A549 (cell line): ENCODE data around the gene ZNF433. TPM values are rescaled to one million over a fixed set of nuclear protein-coding genes. Genes with fewer than 3 reads are reported as not detected.

Experiments
- ATAC-seq, 2 experiments: fragments of 200-7000 bp in 1 of 2; fragments of >200 bp in 1 of 2; cut with Nextera tagmentation in 1 of 2; cut with Tn5 transposase in 1 of 2; 3 replicates each; pipeline versions ENCODE4 v1.8.0 to v1.9.1; 2018 to 2020; ENCODE audit warnings: mild to moderate bottlenecking in 1 of 2, moderate library complexity in 1 of 2
- CTCF ChIA-PET: fragments of 300-600 bp; sonication (Branson Sonifier 250); formaldehyde crosslinking; extraction: SDS; loops from one replicate; lab custom pipeline; 2021; ENCODE audit warnings: antibody characterized with exemption, inconsistent platforms; lab: Yijun Ruan, JAX
- POLR2A ChIA-PET: fragments of 350-600 bp; formaldehyde crosslinking; extraction: SDS; loops from one replicate; lab custom pipeline; 2021; ENCODE audit warnings: antibody characterized with exemption, inconsistent platforms; lab: Yijun Ruan, JAX
- DNase-seq, 2 experiments: peaks; one replicate each; pipeline versions ENCODE4 v3.0.0 to v3.0.0-alpha.2; 2011 to 2016; ENCODE audit warnings: low read depth in 1 of 2, low spot score in 1 of 2
- FAIRE-seq: peaks from 2 replicates; lab custom pipeline; 2011; peaks lifted over from hg19 to GRCh38; lab: Jason Lieb, UNC
- H3K27ac ChIP-seq, 2 experiments: fragments of >200 bp; sonication (Bioruptor Twin); formaldehyde crosslinking; 3 replicates each; pipeline ENCODE4 v1.5.1; 2016 to 2017
- H3K4me1 ChIP-seq: fragments of >200 bp; sonication (Bioruptor Twin); formaldehyde crosslinking; 3 replicates; pipeline ENCODE4 v1.6.1; 2016
- H3K4me2 ChIP-seq: fragments of >200 bp; sonication (Bioruptor Twin); formaldehyde crosslinking; 3 replicates; pipeline ENCODE4 v1.6.1; 2016
- H3K4me3 ChIP-seq: fragments of >200 bp; sonication (Bioruptor Twin); formaldehyde crosslinking; 3 replicates; pipeline ENCODE4 v1.5.1; 2016
- H3K9me3 ChIP-seq: fragments of >200 bp; sonication (Bioruptor Twin); formaldehyde crosslinking; 3 replicates; pipeline ENCODE4 v1.6.1; 2016
- CBX8 ChIP-seq: fragments of 200-600 bp; sonication (generic); IDR thresholded peaks from 2 replicates; pipeline ENCODE4 v1.6.1; 2016
- CEBPB ChIP-seq, 2 experiments: fragments of >200 bp in 1 of 2; sonication (Bioruptor Twin) in 1 of 2; formaldehyde crosslinking in 1 of 2; IDR thresholded peaks; 2 replicates each; pipeline ENCODE4 v1.6.1; 2012 to 2016
- CHD2 ChIP-seq: fragments of 150-350 bp; IDR thresholded peaks from 2 replicates; pipeline ENCODE4 v1.6.1; 2014; ENCODE audit warnings: low read length; ENCODE audit not compliant: partially characterized antibody
- FOSB ChIP-seq: fragments of 250-450 bp; sonication (Bioruptor Pico); IDR thresholded peaks from 2 replicates; pipeline ENCODE4 v1.5.0; 2020; ENCODE audit warnings: mild to moderate bottlenecking, moderate library complexity
- FOXS1 ChIP-seq: fragments of 250-450 bp; sonication (Bioruptor Pico); IDR thresholded peaks from 2 replicates; pipeline ENCODE4 v1.5.0; 2020; ENCODE audit warnings: mild to moderate bottlenecking, moderate library complexity
- HDAC2 ChIP-seq: fragments of 200-600 bp; sonication (generic); IDR thresholded peaks from 2 replicates; pipeline ENCODE4 v1.6.1; 2016
- HES2 ChIP-seq: fragments of >200 bp; sonication (Bioruptor Twin); formaldehyde crosslinking; IDR thresholded peaks from 2 replicates; pipeline ENCODE4 v1.6.1; 2016
- HOXB5 ChIP-seq: fragments of 250-450 bp; sonication (Bioruptor Pico); IDR thresholded peaks from 2 replicates; pipeline ENCODE4 v1.5.0; 2020; ENCODE audit warnings: mild to moderate bottlenecking, moderate library complexity
- KDM1A ChIP-seq: fragments of 200-600 bp; sonication (generic); IDR thresholded peaks from 2 replicates; pipeline ENCODE4 v1.6.1; 2016; ENCODE audit warnings: low read depth, mild to moderate bottlenecking
- MAFK ChIP-seq: fragments of 450-650 bp; IDR thresholded peaks from 2 replicates; pipeline ENCODE4 v1.6.1; 2014; ENCODE audit not compliant: partially characterized antibody
- MAX ChIP-seq: IDR thresholded peaks from 2 replicates; pipeline ENCODE4 v1.6.1; 2012
- MYC ChIP-seq: IDR thresholded peaks from 2 replicates; pipeline ENCODE4 v1.6.1; 2012; ENCODE audit warnings: mild to moderate bottlenecking, inconsistent platforms, low read length, improper control_type of control experiment, borderline replicate concordance
- NPAS2 ChIP-seq: fragments of 250-450 bp; sonication (Bioruptor Pico); IDR thresholded peaks from 2 replicates; pipeline ENCODE4 v1.8.0; 2022; ENCODE audit warnings: mild to moderate bottlenecking, moderate library complexity, borderline replicate concordance
- NR3C1 ChIP-seq: fragments of >200 bp; sonication (Bioruptor Twin); formaldehyde crosslinking; IDR thresholded peaks from 3 replicates; pipeline ENCODE4 v1.6.1; 2017
- PBX3 ChIP-seq: IDR thresholded peaks from 2 replicates; pipeline ENCODE4 v1.6.1; 2012
- PHF8 ChIP-seq: fragments of 200-600 bp; sonication (generic); IDR thresholded peaks from 2 replicates; pipeline ENCODE4 v1.6.1; 2016; ENCODE audit warnings: low read depth, mild to moderate bottlenecking, antibody characterized with exemption, moderate library complexity, borderline replicate concordance
- POLR2AphosphoS2 ChIP-seq: conservative IDR thresholded peaks from 2 replicates; pipeline ENCODE4 v1.6.1; 2012; ENCODE audit warnings: low read length, improper control_type of control experiment, inconsistent platforms
- RARB ChIP-seq: fragments of 250-450 bp; sonication (Bioruptor Pico); IDR thresholded peaks from 2 replicates; pipeline ENCODE4 v1.8.0; 2021; ENCODE audit warnings: mild to moderate bottlenecking, moderate library complexity
- RCOR1 ChIP-seq: fragments of 150-350 bp; IDR thresholded peaks from 2 replicates; pipeline ENCODE4 v1.6.1; 2014; ENCODE audit warnings: antibody characterized with exemption, low read length, low read depth
- REST ChIP-seq: fragments of 200-600 bp; sonication (generic); IDR thresholded peaks from 2 replicates; pipeline ENCODE4 v1.6.1; 2016; ENCODE audit warnings: antibody characterized with exemption, mild to moderate bottlenecking, moderate library complexity
- RFX5 ChIP-seq: fragments of 450-650 bp; IDR thresholded peaks from 2 replicates; pipeline ENCODE4 v1.7.1; 2014; ENCODE audit warnings: antibody characterized with exemption, mild to moderate bottlenecking, moderate library complexity
- RNF2 ChIP-seq: fragments of 200-600 bp; sonication (generic); IDR thresholded peaks from 2 replicates; pipeline ENCODE4 v1.6.1; 2016; ENCODE audit warnings: low read depth, mild to moderate bottlenecking, antibody characterized with exemption, moderate library complexity, borderline replicate concordance
- TFCP2L1 ChIP-seq: fragments of 250-450 bp; sonication (Bioruptor Pico); IDR thresholded peaks from 2 replicates; pipeline ENCODE4 v1.5.0; 2021; ENCODE audit warnings: mild to moderate bottlenecking
- ZC3H11A ChIP-seq: fragments of 450-650 bp; IDR thresholded peaks from 2 replicates; pipeline ENCODE4 v1.6.1; 2014; ENCODE audit warnings: antibody characterized with exemption, mild to moderate bottlenecking
- ZFP36 ChIP-seq: fragments of 450-650 bp; IDR thresholded peaks from 2 replicates; pipeline ENCODE4 v1.6.1; 2014; ENCODE audit warnings: borderline replicate concordance; ENCODE audit not compliant: partially characterized antibody
- WGBS: methylation state at CpG from one replicate; pipeline ENCODE4 v1.1.6; 2017; ENCODE audit errors: missing lambda C conversion rate; 5-methylcytosine and 5-hydroxymethylcytosine counted together
- polyA plus RNA-seq, 4 experiments: library from polyadenylated mRNA; depleted of rRNA in 3 of 4; stranded (reverse); fragments of >200 nt; fragmentation: RNase III in 1 of 4; extraction: RNeasy Plus Mini Kit Qiagen cat#74134 plus additional on column Dnase treatment in 1 of 4; gene quantifications; 2 replicates in 3 of 4; 3 replicates in 1 of 4; pipeline ENCODE4 v1.2.3, GENCODE V29; 2011 to 2017

ZNF433 gene
- polyA plus RNA-seq, 2 of the 4 experiments (the other 2 are of a cell fraction), result not detected

GRCh38 chr19:11987405-11988281 is 47.8 kb downstream of the ZNF433 start:
- DNase-seq (no peak), ATAC-seq (no peak), FAIRE-seq (no peak)
- ChIA-PET POLR2A (no interaction called here), CTCF (no interaction called here)
- H3K4me2 ChIP-seq, result no peak overlapping the region
- H3K27ac ChIP-seq, result no peak overlapping the region
- H3K4me3 ChIP-seq, result no peak overlapping the region
- TF ChIP-seq CBX8 (no peak), ZC3H11A (no peak), PHF8 (no peak)
- no peaks in the 10 kb centered on the region for H3K4me1 ChIP-seq
- H3K9me3 ChIP-seq, result no peaks in the 10 kb centered on the region; the same call in 2 of the 3 replicates
- 44% methylated on average over 27 of the region's 54 CpGs for WGBS

GRCh38 chr19:11986754-11987153 is 48.7 kb downstream of the ZNF433 start:
- H3K4me1 ChIP-seq, result no peaks in the 10 kb centered on the region
- ChIA-PET POLR2A (no interaction called here), CTCF (interaction anchor here (0.6 kb wide), 1 partner anchor 13 kb away, joined by 4 read pairs; no protein-coding TSS in a partner anchor)
- DNase-seq (no peak), ATAC-seq (no peak), FAIRE-seq (no peak)
- no peak overlapping the region for H3K4me3 ChIP-seq
- no peak overlapping the region for H3K27ac ChIP-seq
- H3K9me3 ChIP-seq, result peaks cover 4% of the 10 kb centered on the region; the same call in 1 of the 3 replicates
- 52% methylated on average over 17 of the region's 17 CpGs for WGBS
- H3K4me2 ChIP-seq, result no peak overlapping the region
- TF ChIP-seq HES2 (no peak), PBX3 (no peak), RCOR1 (no peak), MYC (no peak), RNF2 (no peak), HDAC2 (no peak), REST (no peak), FOXS1 (CRISPR knock-in tag) (no peak), HOXB5 (CRISPR knock-in tag) (no peak), KDM1A (no peak), NR3C1 (no peak)

GRCh38 chr19:11984986-11985385 is 50.5 kb downstream of the ZNF433 start:
- Histone ChIP-seq H3K9me3 (peaks cover 10% of the 10 kb centered on the region; the same call in 1 of the 3 replicates), H3K4me3 (no peak overlapping the region), H3K4me1 (no peaks in the 10 kb centered on the region), H3K27ac (no peak overlapping the region), H3K4me2 (no peak overlapping the region)
- DNase-seq (no peak), ATAC-seq (no peak), FAIRE-seq (no peak)
- WGBS, result 0% methylated on average over 1 of the region's 5 CpGs
- ChIA-PET POLR2A (no interaction called here), CTCF (no interaction called here)
- no peak for TF ChIP-seq RFX5
- no peak for TF ChIP-seq RCOR1
- TF ChIP-seq MAX, result no peak
- no peak for TF ChIP-seq MAFK
- no peak for TF ChIP-seq FOXS1 (CRISPR knock-in tag)
- TF ChIP-seq TFCP2L1 (CRISPR knock-in tag), result no peak
- no peak for TF ChIP-seq REST
- no peak for TF ChIP-seq ZFP36
- TF ChIP-seq HDAC2, result no peak
- no peak for TF ChIP-seq CHD2
- no peak for TF ChIP-seq NPAS2 (CRISPR knock-in tag)
- TF ChIP-seq POLR2AphosphoS2, result no peak
- TF ChIP-seq CEBPB (IDR thresholded peaks at IDR 0.05), result no peak
- no peak for TF ChIP-seq RARB (CRISPR knock-in tag)
- no peak for TF ChIP-seq FOSB (CRISPR knock-in tag)
